Endothelial cell of umbilical vein (primary cell): ENCODE measurements around the gene PCID2. TPM values are rescaled to one million over a fixed set of nuclear protein-coding genes. Genes with fewer than 3 reads are reported as not detected.

ENCODE experiments used
- BruUV-seq: library from RNA; stranded (reverse); fragments of 400-500 nt; replicated peaks from 2 replicates; lab custom pipeline; 2021; lab: Mats Ljungman, UMichigan
- CTCF ChIA-PET: fragments of 300-600, 350-600 bp; sonication (Branson Sonifier 250); formaldehyde crosslinking; loops from one replicate; lab custom pipeline; 2021; ENCODE audit warnings: antibody characterized with exemption, inconsistent platforms; lab: Charles Lee
- POLR2A ChIA-PET: fragments of 300-600, 350-600 bp; sonication (Branson Sonifier 250); formaldehyde crosslinking; loops from one replicate; lab custom pipeline; 2021; ENCODE audit warnings: antibody characterized with exemption, inconsistent platforms; lab: Charles Lee
- DNase-seq: peaks from one replicate; pipeline ENCODE4 v3.0.0-alpha.2; 2011; ENCODE audit warnings: low read depth, low spot score
- FAIRE-seq: peaks from 2 replicates; lab custom pipeline; 2011; peaks lifted over from hg19 to GRCh38; lab: Jason Lieb, UNC
- H2AFZ ChIP-seq: 2 replicates; pipeline ENCODE4 v1.6.0; 2012; ENCODE audit warnings: low read depth, low read length, control low read depth, inconsistent platforms
- H3K27ac ChIP-seq: 2 replicates; pipeline ENCODE4 v1.5.1; 2011; ENCODE audit warnings: low read depth, mild to moderate bottlenecking, control low read depth, low read length, moderate library complexity; ENCODE audit not compliant: insufficient read depth
- H3K27me3 ChIP-seq, 2 experiments: 2 replicates each; pipeline versions ENCODE4 v1.6.0 to v1.6.1; 2011; ENCODE audit warnings: low read length in 2 of 2, mixed read lengths in 1 of 2; ENCODE audit not compliant: control insufficient read depth in 2 of 2, insufficient read depth in 2 of 2
- H3K36me3 ChIP-seq, 2 experiments: 2 replicates in 1 of 2; 3 replicates in 1 of 2; pipeline ENCODE4 v1.5.1; 2011; ENCODE audit warnings: low read length in 2 of 2, mild to moderate bottlenecking in 1 of 2, moderate library complexity in 1 of 2; ENCODE audit not compliant: control insufficient read depth in 2 of 2, insufficient read depth in 2 of 2; ENCODE audit errors: extremely low read depth in 1 of 2
- H3K4me1 ChIP-seq: 3 replicates; pipeline ENCODE4 v1.5.1; 2011; ENCODE audit warnings: mild to moderate bottlenecking, low read length; ENCODE audit not compliant: control insufficient read depth, insufficient read depth; ENCODE audit errors: extremely low read depth
- H3K4me2 ChIP-seq: 2 replicates; pipeline ENCODE4 v1.6.1; 2011; ENCODE audit warnings: low read length, control low read depth, mixed read lengths; ENCODE audit not compliant: insufficient read depth
- H3K4me3 ChIP-seq, 3 experiments: fragments of 200-600 bp in 1 of 3; sonication (generic), shearing (Covaris generic) in 1 of 3; replicated peaks in 1 of 3; 2 replicates each; pipeline ENCODE4 v1.5.1; 2011 to 2016; ENCODE audit warnings: control low read depth in 3 of 3, low read length in 3 of 3, mild to moderate bottlenecking in 2 of 3, inconsistent platforms in 1 of 3, low read depth in 1 of 3, moderate library complexity in 1 of 3; ENCODE audit not compliant: insufficient read depth in 1 of 3
- H3K79me2 ChIP-seq: 2 replicates; pipeline ENCODE4 v1.6.0; 2012; ENCODE audit warnings: low read length, inconsistent platforms; ENCODE audit not compliant: control insufficient read depth, insufficient read depth
- H3K9ac ChIP-seq: replicated peaks from 2 replicates; pipeline ENCODE3; 2011; ENCODE audit warnings: low read length, control low read depth; ENCODE audit not compliant: insufficient read depth; ENCODE audit errors: extremely low read depth
- H3K9me1 ChIP-seq: replicated peaks from 3 replicates; pipeline ENCODE4 v1.6.0; 2011; ENCODE audit warnings: mild to moderate bottlenecking, low read length; ENCODE audit not compliant: control insufficient read depth, insufficient read depth; ENCODE audit errors: extremely low read depth
- H3K9me3 ChIP-seq: replicated peaks from 2 replicates; pipeline ENCODE4 v1.5.1; 2012; ENCODE audit warnings: low read length, inconsistent platforms; ENCODE audit not compliant: control insufficient read depth, insufficient read depth
- H4K20me1 ChIP-seq: replicated peaks from 2 replicates; pipeline ENCODE3; 2011; ENCODE audit warnings: mild to moderate bottlenecking, low read length; ENCODE audit not compliant: control insufficient read depth, insufficient read depth; ENCODE audit errors: extremely low read depth
- FOS ChIP-seq: IDR thresholded peaks from 2 replicates; pipeline ENCODE4 v1.6.1; 2011; ENCODE audit warnings: mild to moderate bottlenecking, low read length, moderate library complexity, borderline replicate concordance; ENCODE audit not compliant: insufficient read depth
- GATA2 ChIP-seq: IDR thresholded peaks from 2 replicates; pipeline ENCODE4 v1.7.0; 2011; ENCODE audit warnings: low read depth, mild to moderate bottlenecking, moderate library complexity, mixed read lengths, low read length; ENCODE audit not compliant: insufficient read length, insufficient read depth
- JUN ChIP-seq: IDR thresholded peaks from 2 replicates; pipeline ENCODE4 v1.6.1; 2011; ENCODE audit warnings: borderline replicate concordance, low read depth; ENCODE audit not compliant: insufficient read length, insufficient read depth
- MYC ChIP-seq: IDR thresholded peaks from one replicate; pipeline ENCODE4 v1.6.1; 2011; ENCODE audit warnings: mild to moderate bottlenecking, low read depth, low read length
- POLR2A ChIP-seq: IDR thresholded peaks from 2 replicates; pipeline ENCODE4 v1.6.1; 2012; ENCODE audit warnings: low read depth, mild to moderate bottlenecking, control low read depth, low read length
- dilution Hi-C: fragments of 300-500 bp; cut with MboI; formaldehyde crosslinking; loops from one replicate; pipeline ENCODE4 v1.15.0; 2019; ENCODE audit warnings: low sequenced_read_pairs; ENCODE audit not compliant: extremely low pct_ligation_motif_present
- intact Hi-C: fragments of 100-400 bp; cut with micrococcal nuclease; formaldehyde crosslinking; loops from one replicate; pipeline ENCODE4 v1.10.0; 2022
- polyA plus RNA-seq, 4 experiments: library from polyadenylated mRNA; depleted of rRNA in 3 of 4; stranded (reverse) in 3 of 4; unstranded in 1 of 4; fragments of >200 nt; gene quantifications; 2 replicates each; pipeline versions ENCODE4 v1.2.1 to v1.2.3, GENCODE V29; 2011 to 2012; ENCODE audit warnings: missing spikeins in 1 of 4
- total RNA-seq: library from RNA; stranded (reverse); gene quantifications from 2 replicates; pipeline ENCODE4 v1.2.3, GENCODE V29; 2021
- TF ChIP-seq, protein P1 (sequence below), 2 donors: IDR thresholded peaks; 1 replicate in 1 of 2; 2 replicates in 1 of 2; pipeline ENCODE4 v1.5.1; 2011; ENCODE audit warnings: low read length in 2 of 2, mild to moderate bottlenecking in 2 of 2, moderate library complexity in 2 of 2, control low read depth in 1 of 2, inconsistent platforms in 1 of 2, low read depth in 1 of 2; ENCODE audit not compliant: insufficient read depth in 1 of 2; ENCODE audit errors: extremely low read depth in 1 of 2

Gene PCID2
- total and polyA plus RNA-seq, 2 donors (not counting 3 experiments of a cell fraction or from before 2014, with no cell fraction given) = 52.1 to 55.6 TPM

GRCh38 chr13:113179374-113180230, 28.9 kb downstream of the PCID2 start:
- Histone ChIP-seq H2AFZ (no peak overlapping the region), H3K36me3 (peaks cover 16 to 23% of the 10 kb centered on the region in 2 experiments), H3K4me3 (no peak overlapping the region), H3K4me1 (peaks cover 26% of the 10 kb centered on the region), H3K79me2 (no peaks in the 10 kb centered on the region), H3K4me2 (no peak overlapping the region), H3K9ac (no peak overlapping the region), H3K27ac (no peak overlapping the region), H3K27me3 (no peaks in the 10 kb centered on the region), H3K9me1 (no peaks in the 10 kb centered on the region), H4K20me1 (no peaks in the 10 kb centered on the region), H3K9me3 (no peaks in the 10 kb centered on the region)
- FAIRE-seq = no peak
- ChIA-PET CTCF (interaction anchor here (0.9 to 2.3 kb wide), 4 partner anchors 7 to 27 kb away, joined by 3 to 9 read pairs (median 6); no protein-coding TSS in a partner anchor), POLR2A (no interaction called here)
- dilution Hi-C loops = no loop called here
- no TSS peak for BruUV-seq
- TF ChIP-seq POLR2A (no peak), FOS (no peak), MYC (no peak), GATA2 (no peak), JUN (no peak)
- TF ChIP-seq, protein P1, sequence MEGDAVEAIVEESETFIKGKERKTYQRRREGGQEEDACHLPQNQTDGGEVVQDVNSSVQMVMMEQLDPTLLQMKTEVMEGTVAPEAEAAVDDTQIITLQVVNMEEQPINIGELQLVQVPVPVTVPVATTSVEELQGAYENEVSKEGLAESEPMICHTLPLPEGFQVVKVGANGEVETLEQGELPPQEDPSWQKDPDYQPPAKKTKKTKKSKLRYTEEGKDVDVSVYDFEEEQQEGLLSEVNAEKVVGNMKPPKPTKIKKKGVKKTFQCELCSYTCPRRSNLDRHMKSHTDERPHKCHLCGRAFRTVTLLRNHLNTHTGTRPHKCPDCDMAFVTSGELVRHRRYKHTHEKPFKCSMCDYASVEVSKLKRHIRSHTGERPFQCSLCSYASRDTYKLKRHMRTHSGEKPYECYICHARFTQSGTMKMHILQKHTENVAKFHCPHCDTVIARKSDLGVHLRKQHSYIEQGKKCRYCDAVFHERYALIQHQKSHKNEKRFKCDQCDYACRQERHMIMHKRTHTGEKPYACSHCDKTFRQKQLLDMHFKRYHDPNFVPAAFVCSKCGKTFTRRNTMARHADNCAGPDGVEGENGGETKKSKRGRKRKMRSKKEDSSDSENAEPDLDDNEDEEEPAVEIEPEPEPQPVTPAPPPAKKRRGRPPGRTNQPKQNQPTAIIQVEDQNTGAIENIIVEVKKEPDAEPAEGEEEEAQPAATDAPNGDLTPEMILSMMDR (IDR thresholded peaks at IDR 0.05; ENCODE audit: extremely low read depth in 1 of 2, insufficient read depth in 1 of 2, low read depth in 1 of 2, low read length in 2 of 2) = no peak
- intact Hi-C loops = no loop called here
- no peak for DNase-seq
